Endothelial cell of coronary artery (primary cell): ENCODE results near the gene EZR. TPM values are rescaled to one million over a fixed set of nuclear protein-coding genes. Genes with fewer than 3 reads are reported as not detected.

Experiments used
- total RNA-seq: library from RNA; depleted of rRNA; stranded (reverse); fragments of >200 nt; gene quantifications from 2 replicates; pipeline ENCODE4 v1.2.3, GENCODE V29; 2014

The EZR gene
- 85.1 and 191 TPM in 2 replicates for total RNA-seq

DNA sequence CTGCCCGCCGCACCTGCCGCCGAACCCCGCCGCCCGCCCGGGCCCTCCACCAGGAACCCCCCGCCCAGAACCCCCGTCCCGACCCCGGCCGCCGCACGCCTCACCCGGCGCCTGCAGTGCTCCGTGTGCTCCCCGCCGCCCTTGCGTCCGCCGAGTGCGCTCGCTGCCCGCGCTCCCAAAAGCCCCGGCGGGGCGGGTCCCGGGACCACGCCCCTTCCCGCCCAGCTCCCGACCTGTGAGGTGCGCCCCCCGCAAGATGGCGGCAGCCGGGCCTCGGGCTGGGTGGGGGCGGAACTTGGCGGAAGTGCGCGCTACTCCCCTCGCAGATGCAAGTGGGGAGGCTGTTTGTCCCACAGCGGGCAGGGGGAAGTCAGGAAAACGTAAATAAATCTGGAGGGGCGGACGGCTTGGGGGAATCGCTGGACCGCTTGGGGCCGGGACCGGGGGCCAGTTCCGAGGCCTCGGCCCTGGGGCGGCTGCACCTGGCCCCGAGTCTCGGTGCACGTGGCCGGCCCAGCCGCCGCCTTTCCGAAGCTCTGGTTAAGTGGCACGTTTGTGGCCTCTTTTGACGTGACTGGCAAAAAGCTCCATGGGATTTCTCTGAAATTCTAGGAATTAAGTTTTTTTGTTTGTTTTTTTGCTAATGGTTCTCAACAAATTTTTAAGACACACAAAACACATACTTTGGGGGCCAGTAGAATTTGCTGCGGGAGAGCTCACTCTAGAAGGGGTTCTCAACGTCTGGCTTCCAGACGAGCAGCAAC lies at the start of gene EZR:
Gene EZR (minus strand): TSS at position 156 of the 764 bp plus-strand sequence. CDS start 1,275 bp downstream, outside the sequence.

Other genes with a start within 250 kb of the EZR start
- 71.3 and 83.8 TPM in 2 replicates for gene DYNLT1, start 174.6 kb downstream of the EZR start, total RNA-seq
- 0.99 and 2.6 TPM in 2 replicates for gene SYTL3, start 169.3 kb downstream of the EZR start, total RNA-seq
- 1.5 and 3.2 TPM in 2 replicates for gene RSPH3, start 180.8 kb upstream of the EZR start, total RNA-seq
- gene TAGAP, start 225.6 kb upstream of the EZR start, total RNA-seq, result not detected in 2 replicates